GM12891 (cell line): Measurements from ENCODE around the gene NXNL2.

Source experiments
- POLR2A ChIP-seq: IDR thresholded peaks from 2 replicates; pipeline ENCODE4 v1.6.1; 2011; ENCODE audit warnings: low read depth, low read length, control low read depth
- POLR2AphosphoS5 ChIP-seq: IDR thresholded peaks from 2 replicates; pipeline ENCODE4 v1.6.1; 2011; ENCODE audit warnings: low read depth, low read length, control low read depth

DNA sequence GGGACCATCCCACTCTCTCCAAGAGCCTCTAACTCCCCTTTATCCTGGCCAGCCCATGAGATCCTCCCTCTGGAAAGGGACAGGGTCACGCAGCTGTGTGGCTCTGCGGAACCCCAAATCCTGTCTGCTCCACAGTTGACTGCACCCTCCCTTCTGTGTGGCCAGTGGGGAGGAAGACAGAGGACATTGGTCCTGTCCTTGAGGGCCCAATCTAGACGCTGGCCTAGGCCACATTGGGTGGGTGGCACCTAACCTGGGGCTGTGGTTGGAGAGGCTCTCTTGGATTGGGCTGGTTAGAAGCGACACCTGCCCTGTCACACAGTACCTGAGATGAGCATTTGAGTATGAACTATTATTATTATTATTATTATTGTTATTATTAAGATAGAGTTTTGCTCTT lies 12.6 kb upstream of the NXNL2 start:
- TF ChIP-seq POLR2AphosphoS5 (no peak), POLR2A (no peak)
